ENCODE data around the gene TAC4.

TAC4 gene

GRCh38 chr17:49798738-49799137 is 49.1 kb downstream of the TAC4 start:
- no peak overlapping the region for H3K4me3 ChIP-seq (replicated peaks; ENCODE audit: insufficient read depth, low read length)
- no peaks in the 10 kb centered on the region for H3K27me3 ChIP-seq (ENCODE audit: insufficient read depth, poor library complexity, severe bottlenecking)
- no peak for TF ChIP-seq POLR2AphosphoS5 (IDR thresholded peaks at IDR 0.05; ENCODE audit: low read depth)
- no peak for TF ChIP-seq SPI1 (IDR thresholded peaks at IDR 0.05; ENCODE audit: borderline replicate concordance, low read depth)
- no peak for TF ChIP-seq CTCF (IDR thresholded peaks at IDR 0.05; ENCODE audit: insufficient read depth, low read length)
- TF ChIP-seq REST (IDR thresholded peaks at IDR 0.05; ENCODE audit: insufficient replicate concordance, low read depth) = no peak
- no peak for TF ChIP-seq GABPA (IDR thresholded peaks at IDR 0.05; ENCODE audit: low read depth)
- no peak for DNase-seq (ENCODE audit: low read depth in 1 of 2, low spot score in 1 of 2)
- H3K27ac ChIP-seq (replicated peaks) = no peak overlapping the region

- no peak for DNase-seq (ENCODE audit: low read depth in 1 of 2, low spot score in 1 of 2)
- no peaks in the 10 kb centered on the region for H3K27me3 ChIP-seq (ENCODE audit: insufficient read depth, poor library complexity, severe bottlenecking)
- H3K27ac ChIP-seq (replicated peaks) = no peak overlapping the region
- no peak overlapping the region for H3K4me3 ChIP-seq (replicated peaks; ENCODE audit: insufficient read depth, low read length)
- TF ChIP-seq SPI1 (IDR thresholded peaks at IDR 0.05; ENCODE audit: borderline replicate concordance, low read depth) (no peak), POLR2AphosphoS5 (IDR thresholded peaks at IDR 0.05; ENCODE audit: low read depth) (no peak), CTCF (IDR thresholded peaks at IDR 0.05; ENCODE audit: insufficient read depth, low read length) (no peak), GABPA (IDR thresholded peaks at IDR 0.05; ENCODE audit: low read depth) (no peak), REST (IDR thresholded peaks at IDR 0.05; ENCODE audit: insufficient replicate concordance, low read depth) (no peak)
These were observed 49.7 kb downstream of the TAC4 start for GRCh38 chr17:49798182-49798581.

GRCh38 chr17:49795372-49795771 is 52.5 kb downstream of the TAC4 start:
- H3K27ac ChIP-seq (replicated peaks) = no peak overlapping the region
- H3K27me3 ChIP-seq (ENCODE audit: insufficient read depth, poor library complexity, severe bottlenecking) = no peaks in the 10 kb centered on the region
- H3K4me3 ChIP-seq (replicated peaks; ENCODE audit: insufficient read depth, low read length) = no peak overlapping the region
- TF ChIP-seq POLR2AphosphoS5 (IDR thresholded peaks at IDR 0.05; ENCODE audit: low read depth) (no peak), CTCF (IDR thresholded peaks at IDR 0.05; ENCODE audit: insufficient read depth, low read length) (no peak), GABPA (IDR thresholded peaks at IDR 0.05; ENCODE audit: low read depth) (no peak), SPI1 (IDR thresholded peaks at IDR 0.05; ENCODE audit: borderline replicate concordance, low read depth) (no peak), REST (IDR thresholded peaks at IDR 0.05; ENCODE audit: insufficient replicate concordance, low read depth) (no peak)
- DNase-seq (ENCODE audit: low read depth in 1 of 2, low spot score in 1 of 2) = no peak

All from HL-60 (cell line).